CD14-positive monocyte (primary cell): Measurements from ENCODE around the gene NAGPA. TPM values are rescaled to one million over a fixed set of nuclear protein-coding genes. Genes with fewer than 3 reads are reported as not detected.

Experiments
- DNase-seq, 3 donors: peaks; one replicate each; pipeline ENCODE4 v3.0.0-alpha.2; 2011 to 2022
- H2AFZ ChIP-seq: 2 replicates; pipeline ENCODE4 v1.6.0; 2012; ENCODE audit warnings: mild to moderate bottlenecking, low read depth, low read length, inconsistent platforms; ENCODE audit not compliant: insufficient read depth, poor library complexity, severe bottlenecking
- H3K27ac ChIP-seq, 2 donors: 1 replicate in 1 of 2; 2 replicates in 1 of 2; pipeline ENCODE4 v1.5.1; 2012 to 2013; ENCODE audit warnings: low read length in 2 of 2, control low read depth in 1 of 2, inconsistent platforms in 1 of 2, low read depth in 1 of 2, mild to moderate bottlenecking in 1 of 2
- H3K27me3 ChIP-seq, 2 donors: one replicate each; pipeline versions ENCODE4 v1.6.0 to v1.6.1; 2011 to 2013; ENCODE audit warnings: low read length in 2 of 2; ENCODE audit not compliant: control insufficient read depth in 2 of 2, insufficient read depth in 2 of 2
- H3K36me3 ChIP-seq, 2 donors: replicated peaks in 1 of 2; 1 replicate in 1 of 2; 2 replicates in 1 of 2; pipeline versions ENCODE4 v1.5.1 to v1.6.1; 2012 to 2013; ENCODE audit warnings: low read length in 2 of 2, control low read depth in 1 of 2, inconsistent platforms in 1 of 2, mild to moderate bottlenecking in 1 of 2; ENCODE audit not compliant: insufficient read depth in 2 of 2, control insufficient read depth in 1 of 2
- H3K4me1 ChIP-seq, 2 donors: 1 replicate in 1 of 2; 2 replicates in 1 of 2; pipeline versions ENCODE4 v1.5.1 to v1.6.1; 2012 to 2013; ENCODE audit warnings: low read length in 2 of 2, control low read depth in 1 of 2, inconsistent platforms in 1 of 2, mild to moderate bottlenecking in 1 of 2, moderate library complexity in 1 of 2; ENCODE audit not compliant: insufficient read depth in 2 of 2, control insufficient read depth in 1 of 2
- H3K4me2 ChIP-seq: replicated peaks from 2 replicates; pipeline ENCODE3; 2012; ENCODE audit warnings: low read length, moderate library complexity, mild to moderate bottlenecking; ENCODE audit not compliant: poor library complexity, severe bottlenecking; ENCODE audit errors: extremely low read depth
- H3K4me3 ChIP-seq, 3 experiments: fragments of 200-600 bp in 1 of 3; sonication (generic) in 1 of 3; replicated peaks in 1 of 3; 1 replicate in 2 of 3; 2 replicates in 1 of 3; pipeline ENCODE4 v1.5.1; 2011 to 2013; ENCODE audit warnings: low read length in 3 of 3, mild to moderate bottlenecking in 3 of 3, control low read depth in 2 of 3, low read depth in 2 of 3, inconsistent platforms in 1 of 3, moderate library complexity in 1 of 3
- H3K79me2 ChIP-seq: 2 replicates; pipeline ENCODE4 v1.6.0; 2012; ENCODE audit warnings: mild to moderate bottlenecking, control low read depth, inconsistent platforms, low read length, moderate library complexity; ENCODE audit not compliant: insufficient read depth
- H3K9ac ChIP-seq: 2 replicates; pipeline ENCODE4 v1.6.0; 2017; ENCODE audit warnings: low read length, mild to moderate bottlenecking; ENCODE audit not compliant: insufficient read depth, poor library complexity, severe bottlenecking
- H3K9me3 ChIP-seq, 2 donors: replicated peaks in 1 of 2; 1 replicate in 1 of 2; 2 replicates in 1 of 2; pipeline versions ENCODE4 v1.5.1 to v1.6.1; 2012 to 2013; ENCODE audit warnings: low read length in 2 of 2, control low read depth in 1 of 2; ENCODE audit not compliant: control insufficient read depth in 1 of 2, insufficient read depth in 1 of 2
- H4K20me1 ChIP-seq: 2 replicates; pipeline ENCODE4 v1.6.0; 2012; ENCODE audit warnings: mild to moderate bottlenecking, low read length, control low read depth, moderate library complexity; ENCODE audit not compliant: insufficient read depth
- H3K27ac Mint-ChIP-seq, 7 donors: one replicate each; pipeline ENCODE4 v1.8.0; 2020; ENCODE audit warnings: mild to moderate bottlenecking in 7 of 7, mixed read lengths in 7 of 7, moderate library complexity in 6 of 7, inconsistent platforms in 2 of 7
- H3K27me3 Mint-ChIP-seq, 3 donors: one replicate each; pipeline ENCODE4 v1.8.0; 2021 to 2022; ENCODE audit warnings: low read depth in 3 of 3, mild to moderate bottlenecking in 3 of 3, mixed read lengths in 3 of 3, moderate library complexity in 3 of 3, inconsistent platforms in 1 of 3
- H3K36me3 Mint-ChIP-seq, 2 donors: one replicate each; pipeline ENCODE4 v1.8.0; 2020; ENCODE audit warnings: mixed read lengths in 2 of 2, inconsistent platforms in 1 of 2, mild to moderate bottlenecking in 1 of 2
- H3K4me1 Mint-ChIP-seq: one replicate; pipeline ENCODE4 v1.8.0; 2020; ENCODE audit warnings: mild to moderate bottlenecking, mixed read lengths
- H3K4me3 Mint-ChIP-seq, 2 donors: one replicate each; pipeline ENCODE4 v1.8.0; 2020; ENCODE audit warnings: mild to moderate bottlenecking in 2 of 2, mixed read lengths in 2 of 2, moderate library complexity in 1 of 2
- H3K9me3 Mint-ChIP-seq, 7 donors: one replicate each; pipeline ENCODE4 v1.8.0; 2020 to 2022; ENCODE audit warnings: mixed read lengths in 7 of 7, mild to moderate bottlenecking in 6 of 7, moderate library complexity in 6 of 7, inconsistent platforms in 2 of 7
- WGBS: methylation state at CpG from one replicate; pipeline ENCODE4 v1.1.5; 2013; ENCODE audit warnings: missing lambda C conversion rate; ENCODE audit not compliant: insufficient coverage; 5-methylcytosine and 5-hydroxymethylcytosine counted together
- intact Hi-C, 2 donors: fragments of 100-400 bp; cut with micrococcal nuclease; formaldehyde crosslinking; loops; one replicate each; pipeline versions ENCODE4 v1.15.0 to v1.15.1; 2023
- polyA plus RNA-seq, 3 donors: library from polyadenylated mRNA; depleted of rRNA in 1 of 3; unstranded in 2 of 3; stranded (reverse) in 1 of 3; fragments of 300-500 nt in 2 of 3; fragments of >200 nt in 1 of 3; fragmentation: Illumina TruSeq in 2 of 3; gene quantifications; 1 replicate in 2 of 3; 2 replicates in 1 of 3; pipeline ENCODE4 v1.2.3, GENCODE V29; 2012 to 2021
- TF ChIP-seq, protein P1 (sequence below): fragments of 200-600 bp; IDR thresholded peaks from one replicate; pipeline ENCODE4 v1.8.0; 2022; ENCODE audit warnings: antibody characterized with exemption, mild to moderate bottlenecking

NAGPA gene
- polyA plus RNA-seq, 3 donors = 44.1 to 51.5 (median 44.9) TPM

DNA sequence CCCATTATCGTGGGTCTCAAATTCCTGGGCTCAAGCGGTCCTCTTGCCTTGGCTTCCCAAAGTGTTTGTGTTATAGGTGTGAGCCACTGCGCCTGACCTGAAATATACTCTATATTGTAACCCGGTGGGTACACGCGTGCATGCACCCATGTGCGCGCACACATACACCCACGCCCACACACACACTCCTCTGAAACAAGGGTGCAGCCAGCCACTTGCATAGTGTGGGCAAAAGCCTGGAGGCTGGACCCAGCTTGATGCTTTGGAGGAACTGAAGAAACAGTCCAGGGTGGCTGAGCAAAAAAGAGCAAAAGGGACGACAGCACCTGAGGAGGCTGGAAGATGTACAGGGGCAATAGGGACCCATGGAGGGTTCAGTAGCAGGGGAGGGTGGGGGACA lies 29.9 kb downstream of the NAGPA start:
- Histone ChIP-seq H4K20me1 (no peaks in the 10 kb centered on the region), H3K27me3 (no peaks in the 10 kb centered on the region), H3K9ac (no peak overlapping the region), H3K4me3 (no peak overlapping the region), H3K79me2 (no peaks in the 10 kb centered on the region), H3K9me3 (no peaks in the 10 kb centered on the region), H2AFZ (no peak overlapping the region), H3K4me2 (no peak overlapping the region), H3K27ac (no peak overlapping the region), H3K36me3 (no peaks in the 10 kb centered on the region), H3K4me1 (no peaks in the 10 kb centered on the region)
- Mint-ChIP-seq H3K27me3 (peaks cover 0 to 10% (median 9%) of the 10 kb centered on the region in 3 donors), H3K27ac (peak overlapping the region in 1 of 7 donors; percentile 30), H3K4me1 (peaks cover 3% of the 10 kb centered on the region), H3K4me3 (no peak overlapping the region), H3K36me3 (no peaks in the 10 kb centered on the region), H3K9me3 (no peaks in the 10 kb centered on the region)
- 100% methylated on average over 1 of the region's 10 CpGs for WGBS
- TF ChIP-seq, protein P1, sequence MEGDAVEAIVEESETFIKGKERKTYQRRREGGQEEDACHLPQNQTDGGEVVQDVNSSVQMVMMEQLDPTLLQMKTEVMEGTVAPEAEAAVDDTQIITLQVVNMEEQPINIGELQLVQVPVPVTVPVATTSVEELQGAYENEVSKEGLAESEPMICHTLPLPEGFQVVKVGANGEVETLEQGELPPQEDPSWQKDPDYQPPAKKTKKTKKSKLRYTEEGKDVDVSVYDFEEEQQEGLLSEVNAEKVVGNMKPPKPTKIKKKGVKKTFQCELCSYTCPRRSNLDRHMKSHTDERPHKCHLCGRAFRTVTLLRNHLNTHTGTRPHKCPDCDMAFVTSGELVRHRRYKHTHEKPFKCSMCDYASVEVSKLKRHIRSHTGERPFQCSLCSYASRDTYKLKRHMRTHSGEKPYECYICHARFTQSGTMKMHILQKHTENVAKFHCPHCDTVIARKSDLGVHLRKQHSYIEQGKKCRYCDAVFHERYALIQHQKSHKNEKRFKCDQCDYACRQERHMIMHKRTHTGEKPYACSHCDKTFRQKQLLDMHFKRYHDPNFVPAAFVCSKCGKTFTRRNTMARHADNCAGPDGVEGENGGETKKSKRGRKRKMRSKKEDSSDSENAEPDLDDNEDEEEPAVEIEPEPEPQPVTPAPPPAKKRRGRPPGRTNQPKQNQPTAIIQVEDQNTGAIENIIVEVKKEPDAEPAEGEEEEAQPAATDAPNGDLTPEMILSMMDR = no peak
- intact Hi-C loops = no loop called here
- no peak for DNase-seq

- Mint-ChIP-seq H3K4me3 (no peak overlapping the region), H3K27ac (no peak overlapping the region), H3K4me1 (peaks cover 3% of the 10 kb centered on the region), H3K36me3 (no peaks in the 10 kb centered on the region), H3K27me3 (peaks cover 0 to 10% (median 8%) of the 10 kb centered on the region in 3 donors), H3K9me3 (no peaks in the 10 kb centered on the region)
- H2AFZ ChIP-seq = no peak overlapping the region
- no peaks in the 10 kb centered on the region for H3K27me3 ChIP-seq
- no peak overlapping the region for H3K9ac ChIP-seq
- H3K4me1 ChIP-seq = no peaks in the 10 kb centered on the region
- no peaks in the 10 kb centered on the region for H3K79me2 ChIP-seq
- TF ChIP-seq, protein P1 = no peak
- no peak overlapping the region for H3K4me2 ChIP-seq
- intact Hi-C loops = no loop called here
- no peak overlapping the region for H3K27ac ChIP-seq
- H3K36me3 ChIP-seq = no peaks in the 10 kb centered on the region
- WGBS = 97% methylated on average over 5 of the region's 12 CpGs
- H4K20me1 ChIP-seq = no peaks in the 10 kb centered on the region
- DNase-seq = no peak
- H3K4me3 ChIP-seq = no peak overlapping the region
- no peaks in the 10 kb centered on the region for H3K9me3 ChIP-seq
Measured at GRCh38 chr16:5003211-5003610, 30.5 kb downstream of the NAGPA start.
